GM06990 (cell line): ENCODE data around the gene U2AF1L4.

Experiments used
- DNase-seq: peaks from one replicate; pipeline ENCODE4 v3.0.0-alpha.2; 2011; ENCODE audit not compliant: insufficient read length; ENCODE audit errors: extremely low read depth
- H3K27me3 ChIP-seq: replicated peaks from 2 replicates; pipeline ENCODE4 v1.6.0; 2011; ENCODE audit warnings: low read length; ENCODE audit not compliant: control insufficient read depth, insufficient read depth
- H3K36me3 ChIP-seq: 2 replicates; pipeline ENCODE4 v1.5.1; 2011; ENCODE audit warnings: low read length; ENCODE audit not compliant: control insufficient read depth, insufficient read depth
- H3K4me3 ChIP-seq: replicated peaks from 2 replicates; pipeline ENCODE4 v1.5.1; 2011; ENCODE audit warnings: low read depth, mild to moderate bottlenecking, control low read depth, low read length
- TF ChIP-seq, protein P1 (sequence below): IDR thresholded peaks from 2 replicates; pipeline ENCODE4 v1.5.1; 2011; ENCODE audit warnings: low read length, control low read depth, mild to moderate bottlenecking, inconsistent platforms; ENCODE audit not compliant: insufficient read depth, poor library complexity, severe bottlenecking

The U2AF1L4 gene

GRCh38 chr19:35722897-35723296 lies 22.3 kb downstream of the U2AF1L4 start:
- peaks cover 53% of the 10 kb centered on the region for H3K36me3 ChIP-seq

GRCh38 chr19:35722461-35722860 lies 22.8 kb downstream of the U2AF1L4 start:
- peaks cover 50% of the 10 kb centered on the region for H3K36me3 ChIP-seq
- TF ChIP-seq, protein P1, sequence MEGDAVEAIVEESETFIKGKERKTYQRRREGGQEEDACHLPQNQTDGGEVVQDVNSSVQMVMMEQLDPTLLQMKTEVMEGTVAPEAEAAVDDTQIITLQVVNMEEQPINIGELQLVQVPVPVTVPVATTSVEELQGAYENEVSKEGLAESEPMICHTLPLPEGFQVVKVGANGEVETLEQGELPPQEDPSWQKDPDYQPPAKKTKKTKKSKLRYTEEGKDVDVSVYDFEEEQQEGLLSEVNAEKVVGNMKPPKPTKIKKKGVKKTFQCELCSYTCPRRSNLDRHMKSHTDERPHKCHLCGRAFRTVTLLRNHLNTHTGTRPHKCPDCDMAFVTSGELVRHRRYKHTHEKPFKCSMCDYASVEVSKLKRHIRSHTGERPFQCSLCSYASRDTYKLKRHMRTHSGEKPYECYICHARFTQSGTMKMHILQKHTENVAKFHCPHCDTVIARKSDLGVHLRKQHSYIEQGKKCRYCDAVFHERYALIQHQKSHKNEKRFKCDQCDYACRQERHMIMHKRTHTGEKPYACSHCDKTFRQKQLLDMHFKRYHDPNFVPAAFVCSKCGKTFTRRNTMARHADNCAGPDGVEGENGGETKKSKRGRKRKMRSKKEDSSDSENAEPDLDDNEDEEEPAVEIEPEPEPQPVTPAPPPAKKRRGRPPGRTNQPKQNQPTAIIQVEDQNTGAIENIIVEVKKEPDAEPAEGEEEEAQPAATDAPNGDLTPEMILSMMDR: no peak
- DNase-seq: no peak
- H3K27me3 ChIP-seq: no peaks in the 10 kb centered on the region
- H3K4me3 ChIP-seq: no peak overlapping the region

More at GRCh38 chr19:35722897-35723296, 22.3 kb downstream of the U2AF1L4 start:
- Histone ChIP-seq H3K4me3 (no peak overlapping the region), H3K27me3 (no peaks in the 10 kb centered on the region)
- DNase-seq: no peak
- TF ChIP-seq, protein P1: no peak

GRCh38 chr19:35721374-35721773 lies 23.8 kb downstream of the U2AF1L4 start:
- DNase-seq: no peak

GRCh38 chr19:35720648-35721047 lies 24.6 kb downstream of the U2AF1L4 start:
- Histone ChIP-seq H3K36me3 (peaks cover 39% of the 10 kb centered on the region), H3K27me3 (no peaks in the 10 kb centered on the region), H3K4me3 (no peak overlapping the region)
- TF ChIP-seq, protein P1: no peak
- no peak for DNase-seq

More at GRCh38 chr19:35721374-35721773, 23.8 kb downstream of the U2AF1L4 start:
- Histone ChIP-seq H3K4me3 (no peak overlapping the region), H3K36me3 (peaks cover 43% of the 10 kb centered on the region), H3K27me3 (no peaks in the 10 kb centered on the region)
- TF ChIP-seq, protein P1: no peak

DNA sequence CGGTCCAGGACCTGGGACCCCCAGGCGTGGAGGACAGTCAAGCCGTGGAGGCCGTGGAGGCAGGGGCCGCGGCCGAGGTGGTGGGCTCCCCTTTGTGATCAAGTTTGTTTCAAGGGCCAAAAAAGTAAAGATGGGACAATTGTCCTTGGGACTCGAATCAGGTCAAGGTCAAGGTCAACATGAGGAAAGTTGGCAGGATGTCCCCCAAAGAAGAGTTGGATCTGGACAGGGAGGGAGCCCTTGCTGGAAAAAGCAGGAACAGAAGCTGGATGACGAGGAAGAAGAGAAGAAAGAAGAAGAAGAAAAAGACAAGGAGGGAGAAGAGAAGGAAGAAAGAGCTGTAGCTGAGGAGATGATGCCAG lies 25.1 kb downstream of the U2AF1L4 start:
- no peaks in the 10 kb centered on the region for H3K27me3 ChIP-seq
- peaks cover 39% of the 10 kb centered on the region for H3K36me3 ChIP-seq
- no peak for DNase-seq
- no peak overlapping the region for H3K4me3 ChIP-seq
- TF ChIP-seq, protein P1: no peak
